GM21529 (cell line): ENCODE results near the gene SIAH2.
"Not testable (repeated sequence)": the region's sequence is repeated elsewhere in the genome, so short reads cannot be mapped to it uniquely, and the experiment has no call there.

ENCODE experiments used
- ATAC-seq: cut with Tn5 transposase; IDR thresholded peaks from one replicate; pipeline ENCODE4 v1.9.1; 2021; ENCODE audit not compliant: unreplicated experiment

Gene SIAH2, protein sequence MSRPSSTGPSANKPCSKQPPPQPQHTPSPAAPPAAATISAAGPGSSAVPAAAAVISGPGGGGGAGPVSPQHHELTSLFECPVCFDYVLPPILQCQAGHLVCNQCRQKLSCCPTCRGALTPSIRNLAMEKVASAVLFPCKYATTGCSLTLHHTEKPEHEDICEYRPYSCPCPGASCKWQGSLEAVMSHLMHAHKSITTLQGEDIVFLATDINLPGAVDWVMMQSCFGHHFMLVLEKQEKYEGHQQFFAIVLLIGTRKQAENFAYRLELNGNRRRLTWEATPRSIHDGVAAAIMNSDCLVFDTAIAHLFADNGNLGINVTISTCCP

GRCh38 chr3:150763122-150763840 lies at the start of gene SIAH2:
TSS of gene SIAH2 (minus strand) at chr3:150763169. CDS start at chr3:150762849, 320 bp downstream.
- peak; percentile 52 for ATAC-seq

DNA sequence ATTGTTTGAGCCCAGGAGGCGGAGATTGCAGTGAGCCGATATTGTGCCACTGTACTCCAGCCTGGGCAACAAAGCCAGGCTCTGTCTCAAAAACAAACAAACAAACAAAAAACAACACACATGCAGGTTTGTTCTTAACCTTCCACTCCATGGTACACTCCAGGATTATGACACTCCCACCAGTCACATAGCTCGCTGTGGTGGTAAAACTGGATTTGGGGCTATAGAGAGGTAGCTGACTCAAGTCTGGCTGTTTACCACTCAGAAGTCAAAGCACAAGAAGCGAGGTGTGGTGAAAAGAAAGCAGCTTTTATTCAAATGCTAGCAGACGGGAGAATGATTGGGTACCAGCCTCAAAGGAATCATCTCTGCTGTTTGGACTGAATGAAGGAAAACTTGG lies 49.0 kb upstream of the SIAH2 start:
- ATAC-seq: no peak

DNA sequence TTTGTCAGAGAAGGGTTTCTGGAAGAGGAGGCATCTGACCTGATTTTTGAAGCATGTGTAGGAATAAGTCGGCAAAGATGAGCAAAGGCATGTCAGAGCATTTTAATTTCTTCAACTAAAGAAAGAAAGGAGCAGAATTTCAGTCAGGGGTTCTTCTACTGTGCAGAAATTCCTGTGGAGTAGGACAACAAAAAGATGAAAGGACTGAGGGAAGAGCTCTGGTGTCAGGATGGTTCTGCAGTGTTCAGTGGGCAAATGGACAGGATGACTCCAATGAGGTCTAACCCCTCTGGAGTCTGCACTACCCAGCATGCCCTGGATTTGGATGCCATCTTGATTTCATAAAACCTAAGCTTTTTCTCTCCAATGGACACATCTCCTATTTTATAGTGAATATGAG lies 47.7 kb upstream of the SIAH2 start:
- no peak for ATAC-seq

DNA sequence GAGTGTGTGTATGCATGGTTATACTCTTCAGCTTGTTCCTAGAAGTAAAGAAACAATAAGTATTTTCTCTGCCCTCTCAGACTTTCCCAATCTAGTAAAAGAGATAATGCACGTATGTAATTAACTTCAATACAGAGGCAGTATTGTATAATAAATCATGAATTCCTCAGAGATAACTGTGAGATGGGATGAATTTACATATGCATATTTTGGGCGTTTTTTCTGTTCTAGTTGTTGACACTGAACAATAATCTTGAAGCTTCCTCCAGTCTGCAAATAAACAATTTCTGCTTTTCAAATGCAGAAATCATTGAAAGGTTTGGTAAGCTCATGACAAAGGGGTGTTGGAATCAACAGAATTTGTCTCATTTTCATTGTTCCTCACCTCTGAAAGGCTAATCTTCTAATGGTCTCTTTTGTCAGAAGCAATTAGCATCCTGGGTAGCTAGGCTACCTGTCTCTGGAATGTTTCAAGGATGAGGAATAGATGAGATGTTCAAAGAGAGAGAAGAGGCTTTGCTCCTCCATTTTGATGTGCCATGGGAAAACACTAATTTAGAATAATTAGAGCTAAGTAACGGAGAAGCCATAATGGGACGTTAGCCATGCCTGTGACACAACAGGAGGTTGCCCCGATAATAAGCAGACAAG lies 43.3 kb upstream of the SIAH2 start:
- ATAC-seq: no peak

DNA sequence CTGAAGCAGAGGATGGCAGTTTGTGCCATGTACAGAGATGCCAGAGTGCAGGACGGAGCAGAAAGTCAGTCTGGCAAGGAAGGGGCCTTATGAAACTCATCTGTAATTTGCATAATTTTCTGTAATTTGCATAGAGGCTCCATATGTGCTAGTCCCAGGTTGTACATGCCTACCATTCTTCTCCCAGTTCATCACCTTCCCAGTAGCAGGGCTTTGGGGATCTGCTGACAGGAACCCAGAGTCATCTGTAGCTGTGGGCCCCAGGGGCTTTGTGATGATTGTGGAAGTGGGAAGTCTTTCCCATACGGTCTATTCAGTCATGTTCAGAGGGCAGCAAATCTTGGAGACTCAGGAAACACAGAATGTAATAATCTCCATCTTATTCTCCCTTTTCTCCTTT lies 42.4 kb upstream of the SIAH2 start:
- ATAC-seq: no peak

DNA sequence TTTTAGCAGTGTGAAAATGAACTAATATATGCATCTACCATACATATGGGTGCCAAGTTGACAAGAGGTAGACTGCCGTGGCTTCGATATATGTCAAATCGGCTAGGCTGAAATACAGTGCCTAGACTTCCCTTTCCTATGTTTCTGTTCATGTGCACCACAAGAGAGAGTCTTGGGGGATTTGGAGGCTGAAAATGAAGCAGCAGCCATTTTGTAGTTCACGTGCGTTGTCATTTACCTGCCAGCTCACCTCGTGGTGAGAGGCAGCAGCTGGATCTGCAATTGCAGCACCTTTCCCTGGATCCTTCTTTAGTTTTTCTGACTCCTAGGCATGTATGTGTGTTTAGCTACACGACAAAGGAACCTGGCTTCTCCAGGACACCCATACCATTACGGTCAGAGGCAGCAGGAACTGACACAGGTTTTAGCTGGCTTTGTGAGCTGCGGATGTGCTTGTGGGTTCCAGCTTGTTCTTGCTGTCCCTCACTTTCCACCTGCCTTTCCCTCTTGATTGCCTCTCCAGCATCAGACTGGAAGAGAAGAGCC lies 40.5 kb upstream of the SIAH2 start:
- ATAC-seq: no peak

- ATAC-seq: no peak
Measured at GRCh38 chr3:150800722-150801121, 37.8 kb upstream of the SIAH2 start.

- ATAC-seq: peak; percentile 65
Measured at GRCh38 chr3:150798122-150798618, 35.2 kb upstream of the SIAH2 start.

- no peak for ATAC-seq
Measured at GRCh38 chr3:150797155-150797554, 34.2 kb upstream of the SIAH2 start.

DNA sequence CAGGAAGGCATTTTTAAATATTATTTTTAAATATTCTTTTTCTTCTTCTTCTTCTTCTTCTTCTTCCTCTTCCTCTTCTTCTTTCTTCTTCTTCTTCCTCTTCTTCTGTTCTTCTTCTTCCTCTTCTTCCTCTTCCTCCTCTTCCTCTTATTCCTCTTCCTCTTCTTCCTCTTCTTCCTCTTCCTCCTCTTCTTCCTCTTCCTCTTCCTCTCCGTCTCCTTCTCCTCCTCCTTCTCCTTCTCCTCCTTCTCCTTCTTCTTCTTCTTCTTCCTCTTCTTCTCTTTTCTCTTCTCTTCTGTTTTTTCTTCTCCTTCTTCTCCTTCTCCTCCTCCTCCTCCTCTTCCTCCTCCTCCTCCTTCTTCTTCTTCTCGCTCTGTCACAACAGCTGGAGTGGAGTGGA lies 33.6 kb upstream of the SIAH2 start:
- not testable (repeated sequence) for ATAC-seq

- no peak for ATAC-seq
Measured at GRCh38 chr3:150793641-150794040, 30.7 kb upstream of the SIAH2 start.

- ATAC-seq: no peak
Measured at GRCh38 chr3:150790629-150791028, 27.7 kb upstream of the SIAH2 start.

DNA sequence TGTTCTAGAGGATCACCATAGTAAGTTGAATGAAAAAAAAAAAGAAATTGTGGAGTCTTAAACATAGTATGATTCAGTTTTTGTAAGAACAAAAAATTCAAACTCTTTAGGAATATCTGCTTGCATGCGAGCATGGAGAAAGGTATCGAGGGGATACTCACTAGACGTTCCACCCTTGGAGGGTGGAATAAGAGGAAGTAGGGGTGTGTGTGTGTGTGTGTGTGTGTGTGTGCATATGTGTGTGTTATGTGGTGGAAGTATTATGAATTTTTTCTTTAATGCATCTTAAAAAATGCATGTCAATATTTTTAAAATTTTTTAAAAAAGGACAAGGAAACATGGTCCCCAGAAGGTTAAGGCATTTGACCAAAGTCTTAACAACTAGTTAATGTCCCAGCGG lies 26.5 kb upstream of the SIAH2 start:
- ATAC-seq: no peak

- ATAC-seq: peak; percentile 77
Measured at GRCh38 chr3:150787741-150788370, 24.9 kb upstream of the SIAH2 start.

- ATAC-seq: no peak
Measured at GRCh38 chr3:150786791-150787190, 23.8 kb upstream of the SIAH2 start.

DNA sequence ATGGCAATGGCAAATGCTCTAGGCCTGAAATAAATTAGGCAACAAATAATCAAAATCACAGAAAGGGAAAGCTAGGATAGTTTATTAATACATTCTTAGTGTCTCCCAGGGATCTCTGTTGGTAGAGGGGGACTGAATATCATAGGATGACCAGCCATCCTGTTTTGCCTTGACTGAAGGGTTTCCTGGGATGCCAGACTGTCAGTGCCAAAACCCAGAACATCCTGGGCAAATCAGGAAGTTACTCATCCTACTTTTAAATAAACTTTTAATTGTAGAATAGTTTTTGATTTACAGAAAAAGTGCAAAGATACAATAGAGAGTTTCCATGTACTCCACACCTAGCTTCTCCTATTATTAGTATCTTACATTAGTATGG lies 21.8 kb upstream of the SIAH2 start:
- no peak for ATAC-seq

GRCh38 chr3:150783920-150784746 lies 21.2 kb upstream of the SIAH2 start:
- peak; percentile 71 for ATAC-seq

DNA sequence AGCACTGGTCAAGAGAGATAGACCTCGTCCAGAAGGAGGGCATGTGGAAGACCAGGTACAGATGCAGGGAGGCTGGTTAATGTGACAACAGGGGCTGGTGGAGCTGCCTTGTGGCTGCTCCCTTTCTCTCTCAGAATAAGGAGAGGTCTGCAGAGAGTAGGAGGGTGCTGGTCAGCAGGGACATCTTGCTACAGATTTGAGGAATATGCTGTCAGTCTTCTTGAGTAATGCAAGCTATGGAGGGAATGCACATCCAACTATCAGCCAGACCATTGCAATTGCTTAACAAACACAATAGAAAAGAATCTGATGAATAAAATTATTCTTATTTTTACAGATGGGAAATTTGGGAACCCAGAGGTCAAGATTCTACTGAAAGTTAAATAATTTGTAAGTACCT lies 20.3 kb upstream of the SIAH2 start:
- ATAC-seq: no peak

DNA sequence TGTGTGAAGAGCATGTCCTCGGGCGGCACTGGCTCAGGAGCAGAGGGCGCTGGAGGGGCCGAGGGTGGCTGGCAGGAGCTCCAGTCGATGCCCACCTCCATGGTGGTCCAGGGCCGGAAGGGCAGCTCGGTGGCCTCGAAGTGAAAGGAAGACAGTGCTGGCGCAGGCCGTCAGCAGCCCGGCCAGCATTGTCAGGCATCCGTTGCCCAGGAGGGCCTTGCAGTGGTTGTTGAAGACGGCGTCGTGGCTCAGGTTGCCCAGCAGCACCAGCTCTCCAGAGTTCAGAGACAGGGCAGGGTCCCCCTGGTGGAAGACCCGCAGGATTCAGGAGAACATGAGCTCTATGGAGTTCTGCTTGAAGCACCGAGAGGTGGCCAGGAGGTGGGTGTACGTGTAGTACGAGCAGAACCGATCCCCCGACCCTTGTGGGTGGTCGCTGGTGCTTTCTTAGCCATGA lies 16.5 kb upstream of the SIAH2 start:
- no peak for ATAC-seq

DNA sequence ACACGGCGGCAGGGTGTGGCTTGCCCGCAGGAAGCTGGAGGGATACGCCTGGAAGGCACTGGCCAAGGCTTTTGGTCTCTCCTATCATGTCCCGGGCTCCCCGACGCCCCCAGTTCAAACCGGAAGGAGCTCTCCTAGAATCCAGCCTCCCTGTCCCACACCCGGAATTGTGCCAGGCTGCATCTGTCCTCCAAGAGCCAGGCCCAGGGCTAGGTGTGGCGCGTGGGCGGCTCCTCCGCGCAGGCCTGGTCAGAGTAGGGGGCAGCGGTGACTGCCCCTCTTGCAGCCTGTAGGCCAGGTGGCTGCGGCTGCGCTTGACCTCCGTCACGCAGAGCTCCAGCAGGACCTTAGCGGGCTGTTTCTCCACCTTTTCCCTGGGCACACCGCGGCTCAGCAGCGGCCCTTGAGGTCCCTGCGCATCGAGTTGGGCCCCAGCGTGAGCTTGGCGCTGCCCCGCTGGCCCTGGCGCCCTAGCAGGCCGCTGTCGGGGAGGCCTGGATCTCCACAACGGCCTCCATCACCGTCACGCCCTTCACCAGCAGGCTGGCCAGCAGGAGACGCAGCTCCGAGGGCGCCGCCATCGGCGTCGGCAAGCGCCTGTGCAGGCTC lies 15.9 kb upstream of the SIAH2 start:
- ATAC-seq: no peak
